Measurements from ENCODE around the gene ACTR10. TPM values are rescaled to one million over a fixed set of nuclear protein-coding genes. Genes with fewer than 3 reads are reported as not detected.

Gene ACTR10
- total RNA-seq, 1 donor from 2014 or later: 92.8 TPM

- no peak overlapping the region for H3K4me3 Mint-ChIP-seq (ENCODE audit: unreplicated experiment)
- no peaks in the 10 kb centered on the region for H3K4me1 Mint-ChIP-seq (ENCODE audit: low read depth)
- H3K9me3 Mint-ChIP-seq (ENCODE audit: low read depth): no peaks in the 10 kb centered on the region
- no peak overlapping the region for H3K27ac Mint-ChIP-seq (ENCODE audit: unreplicated experiment)
- no peaks in the 10 kb centered on the region for H3K27me3 Mint-ChIP-seq (ENCODE audit: low read depth)
- no peak for DNase-seq (ENCODE audit: low spot score)
- no peaks in the 10 kb centered on the region for H3K36me3 Mint-ChIP-seq (ENCODE audit: low read depth)
- no peak for TF ChIP-seq CTCF (IDR thresholded peaks at IDR 0.05)
These were observed 39.4 kb upstream of the ACTR10 start for GRCh38 chr14:58160561-58160960.

DNA sequence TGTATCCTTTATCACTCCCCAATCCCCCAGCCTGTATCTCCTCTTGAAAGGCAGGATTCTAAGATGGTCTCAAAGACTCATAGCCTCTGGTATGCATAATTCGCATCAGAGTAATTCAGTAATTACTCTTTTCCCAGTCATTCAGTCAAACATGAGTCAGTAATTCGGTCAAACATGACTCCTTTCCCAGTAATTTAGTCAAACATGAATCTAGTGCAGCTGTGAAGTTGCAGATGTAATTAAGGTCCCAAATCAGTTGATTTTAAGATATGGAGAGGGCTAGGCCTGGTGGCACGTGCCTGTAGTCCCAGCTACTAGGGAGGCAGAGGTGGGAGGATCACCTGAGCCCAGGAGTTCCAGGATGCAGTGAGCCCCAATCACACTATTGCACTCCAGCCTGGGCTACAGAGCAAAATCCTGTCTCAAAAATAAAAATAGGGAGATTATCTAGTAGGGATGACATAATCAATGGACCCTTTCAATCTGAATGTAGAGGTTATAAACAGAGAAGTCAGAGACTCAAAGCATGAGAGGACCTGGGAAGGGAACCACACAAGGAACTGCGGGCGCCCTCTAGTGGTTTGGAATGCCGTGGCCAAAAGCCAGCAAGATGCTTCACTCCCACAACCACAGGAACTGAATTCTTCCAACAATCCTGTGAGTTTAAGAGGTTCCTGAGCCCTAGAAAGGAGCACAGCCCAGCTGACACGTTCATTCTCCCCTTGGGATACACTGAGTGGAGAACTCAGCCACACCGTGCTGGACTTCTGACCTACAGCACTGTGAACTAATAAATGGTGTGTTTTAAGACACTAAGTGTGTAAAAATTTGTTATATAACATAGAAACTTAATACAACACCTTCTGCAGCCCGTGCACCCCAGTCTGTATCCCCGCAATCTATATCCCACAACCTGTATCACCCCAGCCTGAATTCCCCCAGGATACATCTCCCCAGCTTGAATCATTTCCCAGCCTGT, 33.7 kb upstream of the ACTR10 start:
- Mint-ChIP-seq H3K4me3 (ENCODE audit: unreplicated experiment) (no peak overlapping the region), H3K27me3 (ENCODE audit: low read depth) (no peaks in the 10 kb centered on the region), H3K9me3 (ENCODE audit: low read depth) (no peaks in the 10 kb centered on the region), H3K36me3 (ENCODE audit: low read depth) (no peaks in the 10 kb centered on the region), H3K27ac (ENCODE audit: unreplicated experiment) (no peak overlapping the region), H3K4me1 (ENCODE audit: low read depth) (peaks cover 7% of the 10 kb centered on the region)
- DNase-seq (ENCODE audit: low spot score): no peak
- TF ChIP-seq CTCF (IDR thresholded peaks at IDR 0.05): peak; percentile 95

DNA sequence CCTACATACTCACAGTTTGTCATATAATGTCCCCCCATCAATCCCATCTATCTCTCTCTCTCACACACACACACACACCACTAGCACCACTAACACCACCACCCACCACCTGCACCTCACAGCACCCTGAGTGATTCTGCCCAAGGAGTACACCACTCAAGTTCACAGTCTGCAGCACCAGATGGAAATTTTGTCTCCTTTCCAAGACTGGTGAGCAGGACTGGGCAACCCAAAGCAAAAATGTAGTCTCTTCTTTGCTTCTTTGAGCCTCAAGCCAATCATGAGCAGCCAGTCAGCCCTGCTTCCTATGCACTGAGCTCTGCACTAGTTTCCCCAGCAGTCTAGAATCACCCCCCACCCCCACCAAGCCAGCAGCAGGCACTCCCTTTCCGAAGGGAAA, 32.9 kb upstream of the ACTR10 start:
- DNase-seq (ENCODE audit: low spot score): no peak
- Mint-ChIP-seq H3K9me3 (ENCODE audit: low read depth) (no peaks in the 10 kb centered on the region), H3K4me3 (ENCODE audit: unreplicated experiment) (no peak overlapping the region), H3K4me1 (ENCODE audit: low read depth) (peaks cover 10% of the 10 kb centered on the region), H3K36me3 (ENCODE audit: low read depth) (no peaks in the 10 kb centered on the region), H3K27ac (ENCODE audit: unreplicated experiment) (no peak overlapping the region), H3K27me3 (ENCODE audit: low read depth) (no peaks in the 10 kb centered on the region)
- no peak for TF ChIP-seq CTCF (IDR thresholded peaks at IDR 0.05)

- Mint-ChIP-seq H3K27ac (ENCODE audit: unreplicated experiment) (no peak overlapping the region), H3K36me3 (ENCODE audit: low read depth) (no peaks in the 10 kb centered on the region), H3K9me3 (ENCODE audit: low read depth) (no peaks in the 10 kb centered on the region), H3K4me3 (ENCODE audit: unreplicated experiment) (no peak overlapping the region), H3K4me1 (ENCODE audit: low read depth) (peaks cover 10% of the 10 kb centered on the region), H3K27me3 (ENCODE audit: low read depth) (no peaks in the 10 kb centered on the region)
- no peak for TF ChIP-seq CTCF (IDR thresholded peaks at IDR 0.05)
- no peak for DNase-seq (ENCODE audit: low spot score)
These were observed 32.1 kb upstream of the ACTR10 start for GRCh38 chr14:58167891-58168290.

- H3K4me1 Mint-ChIP-seq (ENCODE audit: low read depth): peaks cover 10% of the 10 kb centered on the region
- peak overlapping the region; percentile 49 for H3K4me3 Mint-ChIP-seq (ENCODE audit: unreplicated experiment)
- no peak for DNase-seq (ENCODE audit: low spot score)
- H3K27ac Mint-ChIP-seq (ENCODE audit: unreplicated experiment): peak overlapping the region; percentile 86
- no peaks in the 10 kb centered on the region for H3K36me3 Mint-ChIP-seq (ENCODE audit: low read depth)
- no peak for TF ChIP-seq CTCF (IDR thresholded peaks at IDR 0.05)
- H3K9me3 Mint-ChIP-seq (ENCODE audit: low read depth): no peaks in the 10 kb centered on the region
- peaks cover 4% of the 10 kb centered on the region for H3K27me3 Mint-ChIP-seq (ENCODE audit: low read depth)
These were observed 28.9 kb upstream of the ACTR10 start for GRCh38 chr14:58171090-58171489.
